Neuronal stem cell (in vitro differentiated cells): ENCODE measurements around the gene ALDH3B1.

Experiments
- DNase-seq: peaks from one replicate; pipeline ENCODE4 v3.0.0-alpha.2; 2013; ENCODE audit warnings: low spot score
- H2AFZ ChIP-seq: one replicate; pipeline ENCODE4 v1.6.1; 2013; ENCODE audit warnings: mild to moderate bottlenecking, low read length, inconsistent platforms
- H2AK5ac ChIP-seq: 2 replicates; pipeline ENCODE4 v1.6.1; 2013; ENCODE audit warnings: low read depth, mild to moderate bottlenecking, inconsistent platforms, low read length, moderate library complexity, mixed read lengths
- H2BK120ac ChIP-seq: 2 replicates; pipeline ENCODE4 v1.6.1; 2013; ENCODE audit warnings: low read depth, mild to moderate bottlenecking, inconsistent platforms, low read length, moderate library complexity, mixed read lengths
- H2BK12ac ChIP-seq: one replicate; pipeline ENCODE4 v1.6.1; 2013; ENCODE audit warnings: low read length, inconsistent platforms
- H2BK15ac ChIP-seq: 2 replicates; pipeline ENCODE4 v1.6.1; 2013; ENCODE audit warnings: mild to moderate bottlenecking, low read length, inconsistent platforms, mixed read lengths
- H2BK5ac ChIP-seq: one replicate; pipeline ENCODE4 v1.6.1; 2013; ENCODE audit warnings: inconsistent platforms, mild to moderate bottlenecking, low read length, moderate library complexity
- H3K14ac ChIP-seq: one replicate; pipeline ENCODE4 v1.6.1; 2013; ENCODE audit warnings: low read length, inconsistent platforms
- H3K18ac ChIP-seq: 2 replicates; pipeline ENCODE4 v1.6.1; 2013; ENCODE audit warnings: low read length, inconsistent platforms
- H3K23ac ChIP-seq: 2 replicates; pipeline ENCODE4 v1.6.1; 2013; ENCODE audit warnings: low read depth, mild to moderate bottlenecking, mixed read lengths, low read length, inconsistent platforms; ENCODE audit not compliant: poor library complexity
- H3K27ac ChIP-seq: replicated peaks from 3 replicates; pipeline ENCODE4 v1.5.1; 2013; ENCODE audit warnings: low read length, inconsistent platforms
- H3K27me3 ChIP-seq, 3 experiments: 2 replicates each; pipeline ENCODE4 v1.6.1; 2013; ENCODE audit warnings: low read length in 3 of 3, mild to moderate bottlenecking in 2 of 3, inconsistent platforms in 1 of 3, low read depth in 1 of 3, mixed read lengths in 1 of 3, moderate library complexity in 1 of 3; ENCODE audit not compliant: control insufficient read depth in 3 of 3, insufficient read depth in 3 of 3
- H3K36me3 ChIP-seq, 2 donors: replicated peaks in 1 of 2; 2 replicates each; pipeline ENCODE4 v1.6.1; 2013; ENCODE audit warnings: low read length in 2 of 2; ENCODE audit not compliant: control insufficient read depth in 2 of 2, insufficient read depth in 2 of 2
- H3K4ac ChIP-seq: 2 replicates; pipeline ENCODE4 v1.6.1; 2013; ENCODE audit warnings: inconsistent platforms, mild to moderate bottlenecking, low read length, moderate library complexity
- H3K4me1 ChIP-seq, 2 donors: 1 replicate in 1 of 2; 2 replicates in 1 of 2; pipeline ENCODE4 v1.6.1; 2013; ENCODE audit warnings: low read length in 2 of 2, low read depth in 1 of 2; ENCODE audit not compliant: control insufficient read depth in 2 of 2, insufficient read depth in 1 of 2
- H3K4me2 ChIP-seq: one replicate; pipeline ENCODE4 v1.6.1; 2013; ENCODE audit warnings: mild to moderate bottlenecking, low read length, inconsistent platforms; ENCODE audit not compliant: insufficient read depth, poor library complexity, severe bottlenecking
- H3K4me3 ChIP-seq, 2 donors: 2 replicates each; pipeline ENCODE4 v1.5.1; 2013; ENCODE audit warnings: low read length in 2 of 2, mild to moderate bottlenecking in 2 of 2, inconsistent platforms in 1 of 2, moderate library complexity in 1 of 2
- H3K79me1 ChIP-seq: one replicate; pipeline ENCODE4 v1.6.1; 2013; ENCODE audit warnings: low read depth, mild to moderate bottlenecking, inconsistent platforms, low read length, moderate library complexity
- H3K9ac ChIP-seq: one replicate; pipeline ENCODE4 v1.6.1; 2013; ENCODE audit warnings: mild to moderate bottlenecking, low read depth, low read length, inconsistent platforms; ENCODE audit not compliant: poor library complexity
- H3K9me3 ChIP-seq, 2 donors: replicated peaks in 1 of 2; 2 replicates each; pipeline versions ENCODE3 to v1.6.1; 2013; ENCODE audit warnings: low read length in 2 of 2, mild to moderate bottlenecking in 2 of 2, inconsistent platforms in 1 of 2, low read depth in 1 of 2, mixed read lengths in 1 of 2, moderate library complexity in 1 of 2; ENCODE audit not compliant: control insufficient read depth in 2 of 2, insufficient read depth in 1 of 2
- H4K8ac ChIP-seq: one replicate; pipeline ENCODE4 v1.6.1; 2013; ENCODE audit warnings: low read depth, mild to moderate bottlenecking, inconsistent platforms, low read length, moderate library complexity
- H4K91ac ChIP-seq: one replicate; pipeline ENCODE4 v1.6.1; 2013; ENCODE audit warnings: low read length, low read depth, mild to moderate bottlenecking, inconsistent platforms; ENCODE audit not compliant: poor library complexity
- WGBS, 2 donors: extraction: QIAGEN DNeasy Blood & Tissue Kit; methylation state at CpG; one replicate each; pipeline ENCODE4 v1.1.7; 2013; ENCODE audit warnings: missing lambda C conversion rate in 2 of 2, mixed read lengths in 1 of 2; ENCODE audit not compliant: insufficient read length in 2 of 2, insufficient replicate concordance in 1 of 2; ENCODE audit errors: extremely low coverage in 2 of 2; 5-methylcytosine and 5-hydroxymethylcytosine counted together

ALDH3B1 gene

GRCh38 chr11:68017980-68018729, 8.0 kb downstream of the ALDH3B1 start:
- Histone ChIP-seq H3K14ac (peak overlapping the region; percentile 84), H4K8ac (no peak overlapping the region), H2AFZ (no peak overlapping the region)

GRCh38 chr11:68018730-68019190, 8.6 kb downstream of the ALDH3B1 start:
- H3K36me3 ChIP-seq = no peaks in the 10 kb centered on the region
- H2BK5ac ChIP-seq = no peak overlapping the region
- H2BK120ac ChIP-seq = no peak overlapping the region
- WGBS, 2 donors = no CpG with 5 or more reads among the region's 18 CpGs
- H4K8ac ChIP-seq = no peak overlapping the region
- no peak overlapping the region for H2BK12ac ChIP-seq
- no peak overlapping the region for H3K4me3 ChIP-seq
- no peaks in the 10 kb centered on the region for H3K9me3 ChIP-seq
- peak overlapping the region; percentile 1 for H3K18ac ChIP-seq
- no peaks in the 10 kb centered on the region for H3K27me3 ChIP-seq
- peak overlapping the region; percentile 64 for H3K9ac ChIP-seq
- H4K91ac ChIP-seq = peak overlapping the region; percentile 58
- peak overlapping the region; percentile 84 for H3K4ac ChIP-seq
- H2AK5ac ChIP-seq = peak overlapping the region; percentile 91
- no peak overlapping the region for H2AFZ ChIP-seq
- H3K27ac ChIP-seq = no peak overlapping the region
- H3K23ac ChIP-seq = no peak overlapping the region
- no peak overlapping the region for H3K4me2 ChIP-seq
- peaks cover 2% of the 10 kb centered on the region for H3K79me1 ChIP-seq
- H3K4me1 ChIP-seq = peaks cover 12 to 41% of the 10 kb centered on the region in 2 donors
- peak overlapping the region; percentile 67 for H2BK15ac ChIP-seq
- no peak overlapping the region for H3K14ac ChIP-seq
- no peak for DNase-seq

More at GRCh38 chr11:68017980-68018729, 8.0 kb downstream of the ALDH3B1 start:
- peak overlapping the region; percentile 56 for H3K9ac ChIP-seq
- H2BK12ac ChIP-seq = peak overlapping the region; percentile 93
- H3K23ac ChIP-seq = peak overlapping the region; percentile 17
- H3K36me3 ChIP-seq = no peaks in the 10 kb centered on the region
- peaks cover 2% of the 10 kb centered on the region for H3K79me1 ChIP-seq
- peak overlapping the region; percentile 86 for H2AK5ac ChIP-seq
- no peaks in the 10 kb centered on the region for H3K27me3 ChIP-seq
- H3K4me3 ChIP-seq = no peak overlapping the region
- peak overlapping the region; percentile 84 for H3K4ac ChIP-seq
- H3K9me3 ChIP-seq = no peaks in the 10 kb centered on the region
- H2BK5ac ChIP-seq = peak overlapping the region; percentile 21
- no peak overlapping the region for H2BK120ac ChIP-seq
- no peak overlapping the region for H3K27ac ChIP-seq
- H3K4me2 ChIP-seq = no peak overlapping the region
- no CpG with 5 or more reads among the region's 27 CpGs for WGBS, 2 donors
- peak overlapping the region; percentile 58 for H4K91ac ChIP-seq
- peaks cover 12 to 45% of the 10 kb centered on the region in 2 donors for H3K4me1 ChIP-seq
- H2BK15ac ChIP-seq = peak overlapping the region; percentile 67
- DNase-seq = no peak
- peak overlapping the region; percentile 84 for H3K18ac ChIP-seq

- H4K91ac ChIP-seq = no peak overlapping the region
Measured at GRCh38 chr11:68019486-68019885, 9.4 kb downstream of the ALDH3B1 start.

GRCh38 chr11:68020575-68020974, 10.4 kb downstream of the ALDH3B1 start:
- peak overlapping the region; percentile 69 for H2BK12ac ChIP-seq
- no peak overlapping the region for H3K4me2 ChIP-seq
- WGBS, 2 donors = no CpG with 5 or more reads among the region's 11 CpGs
- H3K36me3 ChIP-seq = peaks cover 0 to 9% of the 10 kb centered on the region in 2 donors
- peak overlapping the region; percentile 72 for H2AFZ ChIP-seq
- H3K9ac ChIP-seq = peak overlapping the region; percentile 80
- peak overlapping the region; percentile 27 for H3K27ac ChIP-seq
- H2BK15ac ChIP-seq = peak overlapping the region; percentile 66
- peak overlapping the region; percentile 79 for H3K14ac ChIP-seq
- H3K4me3 ChIP-seq = no peak overlapping the region
- no peak overlapping the region for H2BK120ac ChIP-seq
- peaks cover 1 to 10% of the 10 kb centered on the region in 2 donors for H3K9me3 ChIP-seq
- H3K4me1 ChIP-seq = peaks cover 12 to 28% of the 10 kb centered on the region in 2 donors
- H4K8ac ChIP-seq = peak overlapping the region; percentile 59
- H2BK5ac ChIP-seq = no peak overlapping the region
- peak overlapping the region; percentile 47 for H2AK5ac ChIP-seq
- no peaks in the 10 kb centered on the region for H3K27me3 ChIP-seq
- peak overlapping the region; percentile 81 for H3K4ac ChIP-seq
- H3K18ac ChIP-seq = peak overlapping the region; percentile 90
- no peak for DNase-seq
- H4K91ac ChIP-seq = no peak overlapping the region
- H3K23ac ChIP-seq = no peak overlapping the region
- H3K79me1 ChIP-seq = peaks cover 2% of the 10 kb centered on the region

More at GRCh38 chr11:68019486-68019885, 9.4 kb downstream of the ALDH3B1 start:
- Histone ChIP-seq H3K79me1 (peaks cover 2% of the 10 kb centered on the region), H2BK120ac (no peak overlapping the region), H3K4ac (no peak overlapping the region), H3K23ac (no peak overlapping the region), H3K4me3 (no peak overlapping the region), H2AK5ac (peak overlapping the region; percentile 91), H2BK15ac (peak overlapping the region; percentile 38), H2BK12ac (peak overlapping the region; percentile 26), H3K9ac (no peak overlapping the region), H3K4me1 (peaks cover 12 to 33% of the 10 kb centered on the region in 2 donors), H3K27ac (no peak overlapping the region), H4K8ac (no peak overlapping the region), H3K4me2 (no peak overlapping the region), H3K14ac (no peak overlapping the region), H2AFZ (no peak overlapping the region), H3K36me3 (no peaks in the 10 kb centered on the region), H3K27me3 (no peaks in the 10 kb centered on the region), H3K18ac (peak overlapping the region; percentile 58), H2BK5ac (peak overlapping the region; percentile 29), H3K9me3 (peaks cover 0 to under 1% of the 10 kb centered on the region in 2 donors)
- DNase-seq = no peak
- WGBS, 2 donors = no CpG with 5 or more reads among the region's 12 CpGs
